Keratinocyte (primary cell): Measurements from ENCODE around the gene UGT2B7.

Source experiments
- EZH2 ChIP-seq: IDR thresholded peaks from one replicate; pipeline ENCODE4 v1.6.1; 2012; ENCODE audit warnings: inconsistent platforms, mild to moderate bottlenecking, low read length, moderate library complexity
- TF ChIP-seq, protein P1 (sequence below), 3 experiments: IDR thresholded peaks in 1 of 3; conservative IDR thresholded peaks in 1 of 3; optimal IDR thresholded peaks in 1 of 3; 2 replicates in 2 of 3; 3 replicates in 1 of 3; pipeline versions ENCODE3 to v1.5.1; 2011; ENCODE audit warnings: low read length in 3 of 3, mild to moderate bottlenecking in 3 of 3, moderate library complexity in 2 of 3, control low read depth in 1 of 3, inconsistent platforms in 1 of 3; ENCODE audit not compliant: insufficient read depth in 2 of 3; ENCODE audit errors: extremely low read depth in 1 of 3

DNA sequence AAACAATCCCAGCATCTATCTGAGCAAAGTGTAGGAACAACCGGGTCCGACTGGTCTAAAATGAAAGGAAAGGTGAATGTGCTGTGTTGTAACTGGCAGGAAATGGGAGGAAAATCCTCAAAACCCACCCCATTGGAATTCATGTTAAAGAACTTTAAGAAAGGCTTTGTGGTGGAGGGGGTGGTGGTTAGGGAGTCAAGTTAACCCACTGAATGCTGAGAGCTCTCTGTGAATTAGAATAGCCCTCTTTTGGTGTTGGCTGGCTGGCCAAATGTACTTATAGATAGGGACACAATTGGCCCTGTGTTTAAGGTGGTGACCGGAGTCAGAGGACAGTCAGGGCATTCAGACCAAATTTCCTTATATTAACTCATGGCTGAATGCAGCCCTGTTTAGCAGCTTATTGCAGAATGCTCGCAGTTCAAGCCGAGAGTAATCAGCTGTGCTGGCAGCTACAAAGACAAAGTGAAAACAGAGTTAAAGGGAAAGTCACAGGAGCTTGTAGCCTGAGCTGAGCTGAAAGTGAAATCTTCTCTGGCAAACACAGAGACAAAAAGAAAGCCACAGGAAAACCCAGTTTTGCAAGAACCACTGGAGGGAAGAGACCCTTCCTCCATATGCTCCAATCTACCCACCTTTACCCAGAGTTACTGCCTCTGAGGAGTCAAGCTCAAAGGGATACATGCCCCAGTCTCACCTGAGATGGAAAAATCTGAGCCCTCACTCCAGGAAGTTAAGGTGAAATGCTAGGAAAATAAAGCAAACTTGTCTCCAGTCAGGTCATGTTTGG lies 38.5 kb upstream of the UGT2B7 start:
- TF ChIP-seq, protein P1, sequence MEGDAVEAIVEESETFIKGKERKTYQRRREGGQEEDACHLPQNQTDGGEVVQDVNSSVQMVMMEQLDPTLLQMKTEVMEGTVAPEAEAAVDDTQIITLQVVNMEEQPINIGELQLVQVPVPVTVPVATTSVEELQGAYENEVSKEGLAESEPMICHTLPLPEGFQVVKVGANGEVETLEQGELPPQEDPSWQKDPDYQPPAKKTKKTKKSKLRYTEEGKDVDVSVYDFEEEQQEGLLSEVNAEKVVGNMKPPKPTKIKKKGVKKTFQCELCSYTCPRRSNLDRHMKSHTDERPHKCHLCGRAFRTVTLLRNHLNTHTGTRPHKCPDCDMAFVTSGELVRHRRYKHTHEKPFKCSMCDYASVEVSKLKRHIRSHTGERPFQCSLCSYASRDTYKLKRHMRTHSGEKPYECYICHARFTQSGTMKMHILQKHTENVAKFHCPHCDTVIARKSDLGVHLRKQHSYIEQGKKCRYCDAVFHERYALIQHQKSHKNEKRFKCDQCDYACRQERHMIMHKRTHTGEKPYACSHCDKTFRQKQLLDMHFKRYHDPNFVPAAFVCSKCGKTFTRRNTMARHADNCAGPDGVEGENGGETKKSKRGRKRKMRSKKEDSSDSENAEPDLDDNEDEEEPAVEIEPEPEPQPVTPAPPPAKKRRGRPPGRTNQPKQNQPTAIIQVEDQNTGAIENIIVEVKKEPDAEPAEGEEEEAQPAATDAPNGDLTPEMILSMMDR (optimal IDR thresholded peaks at IDR 0.05 in 1 of 3, IDR thresholded peaks at IDR 0.05 in 1 of 3, conservative IDR thresholded peaks at IDR 0.05 in 1 of 3; ENCODE audit: extremely low read depth in 1 of 3, insufficient read depth in 2 of 3, low read length in 3 of 3), result no peak
- no peak for TF ChIP-seq EZH2
